Suppressor macrophage treated with lipopolysaccharide for 4 hours (primary cell): ENCODE results near the gene MRFAP1L1.
"Not testable (repeated sequence)": the region's sequence is repeated elsewhere in the genome, so short reads cannot be mapped to it uniquely, and the experiment has no call there.

ENCODE experiments used
- DNase-seq: peaks from one replicate; pipeline ENCODE4 v3.0.0-alpha.2; 2020

The MRFAP1L1 gene

GRCh38 chr4:6733358-6734164, 23.9 kb upstream of the MRFAP1L1 start:
- DNase-seq = no peak

DNA sequence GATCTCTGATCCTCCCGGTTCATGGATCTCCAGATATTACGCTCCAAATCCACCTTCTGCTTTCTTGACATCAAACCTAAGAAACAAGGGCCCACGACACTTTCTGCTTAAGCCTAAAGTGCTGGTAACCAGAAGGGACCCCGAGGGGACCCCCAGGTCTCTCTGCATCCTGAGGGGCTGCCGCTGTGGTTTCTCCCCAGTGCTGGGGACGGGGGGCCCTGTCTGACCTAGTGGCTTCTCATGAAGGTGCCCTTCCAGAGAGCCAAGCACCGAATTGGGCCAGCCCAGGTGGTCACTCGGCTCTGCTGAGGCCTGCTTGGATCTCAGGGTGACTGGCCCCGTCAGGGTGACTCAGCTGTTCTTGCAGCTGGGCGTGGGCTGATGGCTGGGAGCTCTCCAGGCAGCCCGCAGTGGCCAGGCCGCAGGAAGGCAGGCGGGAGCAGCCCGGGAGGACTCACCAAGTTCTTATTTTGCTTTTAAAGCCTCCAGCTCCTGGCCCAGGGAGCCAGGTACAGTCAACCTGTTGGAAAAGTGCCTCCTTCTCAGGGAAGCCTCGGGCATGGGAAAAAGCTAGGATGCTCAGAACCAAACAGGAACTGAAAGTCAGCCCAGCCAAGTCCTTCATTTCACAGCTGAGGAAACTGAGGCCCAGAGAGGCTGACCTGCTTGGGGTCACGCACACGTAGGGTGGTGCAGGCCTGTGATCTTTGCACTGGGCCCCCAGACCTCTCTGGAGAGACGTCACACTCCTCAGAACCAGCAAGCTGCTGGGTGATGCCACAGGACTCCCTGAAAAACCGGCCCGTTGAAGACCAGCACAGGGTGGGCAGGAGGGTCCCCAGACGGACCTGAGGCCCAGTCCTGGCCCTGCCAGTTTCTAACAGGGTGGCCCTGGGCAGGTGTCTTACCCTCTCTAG, 23.0 kb upstream of the MRFAP1L1 start:
- peak; percentile 78 for DNase-seq

DNA sequence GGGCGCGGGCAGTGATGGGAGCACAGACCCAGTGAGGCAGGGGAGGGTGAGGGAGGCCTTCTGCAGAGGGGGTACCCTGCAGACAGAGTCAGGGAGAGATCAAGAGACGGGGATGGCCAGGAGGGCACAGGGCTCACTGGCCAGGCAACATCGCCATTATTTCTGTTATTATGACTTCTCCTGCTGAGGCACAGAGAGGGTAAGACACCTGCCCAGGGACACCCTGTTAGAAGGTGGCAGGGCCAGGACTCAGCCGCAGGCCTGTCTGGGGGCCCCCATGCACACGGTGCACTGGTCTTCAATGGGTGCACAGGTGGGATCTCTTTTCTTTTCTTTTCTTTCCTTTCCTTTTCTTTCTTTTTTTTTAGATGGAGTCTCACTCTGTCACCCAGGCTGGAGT, 22.1 kb upstream of the MRFAP1L1 start:
- DNase-seq = no peak

DNA sequence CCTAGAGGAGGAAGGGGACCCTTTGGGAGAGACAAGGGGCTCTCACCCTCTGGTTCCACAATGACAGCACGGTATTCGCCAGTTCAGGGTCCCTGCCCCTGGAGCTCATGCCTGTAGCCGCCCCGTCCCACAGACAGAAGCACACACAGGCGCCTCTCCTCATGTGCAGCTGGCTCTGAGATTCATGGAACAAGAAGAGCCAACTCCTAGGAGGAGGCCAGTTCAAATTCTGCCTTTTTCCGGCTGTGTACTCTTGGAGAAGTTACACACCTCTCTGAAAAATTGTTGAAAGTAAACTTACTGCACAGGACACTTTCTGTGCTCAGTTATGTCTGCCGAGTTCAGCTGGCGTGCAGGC, 21.6 kb upstream of the MRFAP1L1 start:
- DNase-seq = no peak

- peak; percentile 57 for DNase-seq
Observed at GRCh38 chr4:6730603-6731317, 21.1 kb upstream of the MRFAP1L1 start.

GRCh38 chr4:6728320-6729029, 18.8 kb upstream of the MRFAP1L1 start:
- no peak for DNase-seq

DNA sequence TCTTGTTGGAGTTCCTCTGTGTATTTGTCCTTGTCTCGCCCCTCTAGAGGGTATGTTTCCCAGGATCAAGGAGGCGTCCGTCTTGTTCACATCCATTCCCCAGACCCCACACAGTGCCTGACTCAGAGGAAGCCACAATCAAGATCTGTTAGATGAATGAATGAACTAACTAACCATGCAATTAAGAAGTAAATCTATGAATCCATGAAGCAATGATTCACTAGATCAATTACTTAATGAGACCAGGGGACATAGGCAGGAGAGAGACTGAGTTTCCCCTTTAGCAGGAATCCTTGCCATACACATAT, 18.2 kb upstream of the MRFAP1L1 start:
- no peak for DNase-seq

DNA sequence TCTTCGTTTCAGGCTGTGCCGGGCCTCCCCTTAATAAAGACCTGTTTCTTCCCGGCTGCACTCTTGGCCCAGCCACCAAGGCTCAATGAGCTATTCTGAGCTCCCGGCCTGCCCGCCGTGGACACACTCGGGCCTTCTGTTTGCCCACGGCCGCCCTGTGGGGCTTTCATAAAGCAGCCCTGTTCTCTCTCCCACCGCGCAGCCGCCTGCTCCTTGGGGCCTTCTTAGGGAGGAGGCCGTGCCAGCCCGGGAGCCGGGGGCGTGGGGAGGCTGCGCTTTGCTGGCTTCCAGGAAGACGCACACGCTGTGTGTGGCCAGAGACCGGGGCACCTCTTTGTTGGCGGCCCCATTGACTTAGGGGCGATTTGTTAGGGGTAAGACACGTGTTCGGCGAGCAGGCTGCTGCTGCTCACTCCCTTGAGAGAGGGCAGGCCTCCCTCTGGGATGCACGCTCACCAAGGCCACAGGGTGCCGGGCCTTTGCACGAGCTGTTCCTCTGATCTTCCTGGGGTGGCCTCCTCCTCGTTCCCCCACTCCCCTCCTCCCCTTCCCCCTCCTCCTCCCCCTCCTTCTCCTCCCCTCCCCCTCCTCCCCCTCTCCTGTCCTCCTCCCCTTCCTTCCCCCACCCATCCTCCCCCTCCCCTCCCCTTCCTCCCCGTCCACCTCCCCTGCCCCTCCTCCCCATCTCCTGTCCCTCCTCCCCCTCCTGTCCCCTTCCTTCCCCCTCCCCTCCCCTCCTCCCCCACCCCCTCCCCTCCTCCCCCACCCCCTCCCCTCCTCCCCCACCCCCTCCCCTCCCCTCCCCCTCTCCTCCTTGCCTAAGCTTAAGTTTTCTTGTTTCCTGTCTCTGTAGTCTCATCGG, 17.6 kb upstream of the MRFAP1L1 start:
- no peak for DNase-seq

- not testable (repeated sequence) for DNase-seq
Observed at GRCh38 chr4:6725427-6725961, 15.8 kb upstream of the MRFAP1L1 start.

DNA sequence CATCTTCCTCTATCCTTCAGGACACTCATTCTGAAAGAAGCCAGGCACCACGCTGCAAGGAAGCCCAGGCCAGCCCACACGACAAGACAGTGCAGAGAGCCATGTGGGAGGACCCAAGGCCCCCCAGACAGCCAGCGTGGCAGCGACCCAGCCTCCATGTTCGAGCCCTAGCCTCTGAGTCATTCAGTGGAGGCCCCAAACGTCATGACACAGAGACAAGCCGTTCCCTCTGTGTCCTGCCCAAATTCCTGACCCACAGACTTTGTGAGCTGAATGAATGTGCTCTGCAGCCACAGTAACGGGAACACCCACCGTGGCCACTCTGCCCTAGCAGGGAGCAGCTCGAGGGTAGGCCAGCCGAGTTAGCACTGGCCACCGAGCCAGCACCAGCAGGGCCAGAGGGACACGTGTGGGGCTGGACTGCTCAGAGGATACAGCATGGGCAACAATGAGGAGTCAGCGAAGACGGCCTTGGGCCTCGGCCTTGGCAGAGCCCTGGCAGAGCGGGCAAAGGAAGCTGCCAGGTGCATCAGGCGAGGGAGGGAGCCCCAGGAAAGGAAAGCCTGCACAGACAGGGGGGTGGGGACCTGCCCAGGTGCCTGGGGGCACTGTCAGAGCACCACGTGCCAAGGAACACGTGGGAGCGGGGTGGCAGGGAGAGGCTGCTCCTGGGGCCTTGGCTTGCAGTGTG, 14.9 kb upstream of the MRFAP1L1 start:
- DNase-seq = no peak

- DNase-seq = no peak
Observed at GRCh38 chr4:6723851-6724250, 14.2 kb upstream of the MRFAP1L1 start.

DNA sequence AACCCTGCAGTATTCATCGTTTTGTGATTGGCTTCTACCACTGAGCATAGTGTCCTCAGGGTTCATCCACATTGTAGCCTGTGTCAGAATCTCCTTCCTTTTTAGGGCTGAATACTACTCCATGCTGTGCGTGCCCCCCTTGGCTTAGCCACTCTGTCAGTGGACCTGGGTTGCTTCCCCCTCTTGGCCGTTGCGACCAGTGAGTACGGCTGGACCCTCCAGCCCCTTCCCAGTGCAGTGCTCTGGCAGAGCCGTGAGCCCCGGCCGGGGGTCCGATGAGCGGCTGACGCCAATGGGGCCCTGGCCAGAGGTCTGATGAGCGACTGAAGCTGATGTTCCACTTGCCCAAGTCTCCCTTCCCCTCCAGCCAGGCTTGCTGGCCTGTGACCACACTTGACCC, 13.2 kb upstream of the MRFAP1L1 start:
- no peak for DNase-seq

- no peak for DNase-seq
Observed at GRCh38 chr4:6721121-6721520, 11.5 kb upstream of the MRFAP1L1 start.

GRCh38 chr4:6720202-6720699, 10.6 kb upstream of the MRFAP1L1 start:
- DNase-seq = peak; percentile 87

DNA sequence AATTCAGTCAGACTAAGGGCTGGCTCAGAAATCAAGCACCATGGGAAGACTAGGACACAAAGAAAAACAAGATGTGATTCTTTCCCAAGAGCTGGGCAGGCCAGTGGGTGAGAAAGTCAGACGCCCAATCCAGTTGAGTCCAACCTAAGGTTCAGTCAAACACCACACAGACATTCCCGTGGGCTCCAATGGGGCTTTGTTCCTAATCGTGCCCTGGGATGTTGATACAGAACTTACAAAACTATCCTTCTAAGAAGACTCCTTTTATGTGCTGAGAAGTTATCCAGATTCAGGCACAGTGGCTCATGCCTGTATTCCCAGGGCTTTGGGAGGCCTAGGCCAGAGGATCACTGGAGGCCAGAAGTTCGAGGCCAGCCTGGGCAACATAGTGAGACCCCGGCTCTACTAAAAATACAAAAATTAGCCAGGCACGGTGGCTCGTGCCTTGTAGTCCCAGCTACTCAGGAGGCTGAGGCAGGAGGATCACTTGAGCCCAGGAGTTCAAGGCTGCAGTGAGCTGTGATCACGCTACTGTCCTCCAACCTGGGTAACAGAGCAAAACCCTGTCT, 10.0 kb upstream of the MRFAP1L1 start:
- no peak for DNase-seq

DNA sequence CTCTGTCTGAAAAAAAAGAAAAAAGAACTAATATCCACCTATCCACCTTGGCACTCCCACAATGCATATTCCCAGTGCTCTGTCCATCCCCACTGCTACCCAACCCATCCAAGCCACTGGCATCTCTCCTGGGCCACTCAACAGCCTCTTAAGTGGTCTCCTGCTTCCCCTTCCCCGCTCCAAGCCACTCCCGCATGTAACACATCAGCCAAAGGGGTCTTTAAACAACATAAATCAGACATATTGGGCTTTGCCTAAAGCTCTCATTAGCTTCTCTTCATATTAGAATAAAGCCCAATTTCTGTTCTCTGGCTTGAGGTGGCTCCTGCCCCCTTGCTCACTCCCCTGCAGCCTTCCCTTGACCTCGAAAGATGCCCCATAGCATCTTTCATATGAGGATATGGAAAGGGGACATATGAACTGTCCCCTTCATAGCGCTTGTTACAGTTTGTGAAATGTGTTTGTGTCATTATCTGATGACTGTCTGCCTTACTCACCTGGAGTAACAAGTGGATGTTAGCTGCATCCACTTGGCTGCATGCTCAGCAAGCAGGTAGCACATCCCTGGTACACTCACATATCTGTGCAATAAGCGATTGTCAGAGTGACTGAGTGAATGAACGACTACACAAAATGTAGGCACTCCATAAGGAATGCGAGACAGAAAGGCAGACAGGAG, 9.4 kb upstream of the MRFAP1L1 start:
- no peak for DNase-seq

- DNase-seq = no peak
Observed at GRCh38 chr4:6716958-6717655, 7.4 kb upstream of the MRFAP1L1 start.

DNA sequence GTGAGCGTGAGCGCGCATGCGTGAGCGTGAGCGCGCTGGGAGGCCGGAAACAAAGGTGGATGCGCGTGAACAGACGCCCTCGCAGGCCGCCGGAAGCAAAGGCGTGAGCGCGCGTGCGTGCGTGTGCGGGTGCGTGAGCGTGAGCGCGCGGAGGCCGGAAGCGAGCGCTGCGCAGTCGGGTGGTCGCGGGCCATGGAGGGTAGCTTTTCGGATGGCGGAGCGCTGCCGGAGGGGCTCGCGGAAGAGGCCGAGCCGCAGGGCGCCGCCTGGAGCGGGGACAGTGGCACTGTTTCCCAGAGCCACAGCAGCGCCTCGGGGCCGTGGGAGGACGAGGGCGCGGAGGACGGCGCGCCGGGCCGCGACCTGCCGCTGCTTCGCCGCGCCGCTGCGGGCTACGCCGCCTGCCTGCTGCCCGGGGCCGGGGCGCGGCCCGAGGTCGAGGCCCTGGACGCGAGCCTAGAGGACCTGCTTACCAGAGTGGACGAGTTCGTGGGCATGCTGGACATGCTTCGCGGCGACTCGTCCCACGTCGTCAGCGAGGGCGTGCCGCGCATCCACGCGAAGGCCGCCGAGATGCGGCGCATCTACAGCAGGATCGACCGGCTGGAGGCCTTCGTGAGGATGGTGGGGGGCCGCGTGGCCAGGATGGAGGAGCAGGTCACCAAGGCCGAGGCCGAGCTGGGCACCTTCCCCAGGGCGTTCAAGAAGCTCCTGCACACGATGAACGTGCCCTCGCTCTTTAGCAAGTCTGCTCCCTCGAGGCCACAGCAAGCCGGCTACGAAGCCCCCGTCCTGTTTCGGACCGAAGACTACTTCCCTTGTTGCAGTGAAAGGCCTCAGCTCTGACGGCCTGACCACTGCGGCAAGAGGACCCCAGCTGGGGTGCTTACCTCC, 6.6 kb upstream of the MRFAP1L1 start, which contains the start of gene BLOC1S4:
Gene BLOC1S4, plus strand, starts transcription at position 157 of the 894 bp plus-strand sequence. Its CDS starts 36 bp downstream, at position 193.
- DNase-seq = peak; percentile 95
